Smooth muscle cell (in vitro differentiated cells): ENCODE results near the gene TRABD2B. TPM values are rescaled to one million over a fixed set of nuclear protein-coding genes. Genes with fewer than 3 reads are reported as not detected.

Experiments used
- DNase-seq: peaks from one replicate; lab custom pipeline; 2025; ENCODE audit not compliant: unreplicated experiment; lab: John Stamatoyannopoulos, UW
- H2AFZ ChIP-seq: fragments of 200-600 bp; sonication (generic); 2 replicates; pipeline ENCODE4 v1.6.0; 2016; ENCODE audit warnings: antibody characterized with exemption, low read depth, mild to moderate bottlenecking
- H3F3A ChIP-seq: fragments of 200-600 bp; sonication (generic); 2 replicates; pipeline ENCODE4 v1.6.0; 2017; ENCODE audit warnings: antibody characterized with exemption, low read depth
- H3K27ac ChIP-seq: fragments of 200-600 bp; sonication (generic); 2 replicates; pipeline ENCODE4 v1.5.1; 2016; ENCODE audit warnings: low read depth, mild to moderate bottlenecking
- H3K27me3 ChIP-seq: fragments of 200-600 bp; sonication (generic); 2 replicates; pipeline ENCODE4 v1.6.1; 2016; ENCODE audit warnings: low read depth, mild to moderate bottlenecking
- H3K36me3 ChIP-seq: fragments of 200-600 bp; sonication (generic); 2 replicates; pipeline ENCODE4 v1.5.1; 2016; ENCODE audit warnings: low read depth
- H3K4me1 ChIP-seq: fragments of 200-600 bp; sonication (generic); 2 replicates; pipeline ENCODE4 v1.5.1; 2016; ENCODE audit warnings: low read depth
- H3K4me2 ChIP-seq: fragments of 200-600 bp; sonication (generic); 2 replicates; pipeline ENCODE4 v1.6.0; 2016; ENCODE audit warnings: mild to moderate bottlenecking
- H3K4me3 ChIP-seq: fragments of 200-600 bp; sonication (generic); 2 replicates; pipeline ENCODE4 v1.5.1; 2016; ENCODE audit warnings: mild to moderate bottlenecking
- H3K79me2 ChIP-seq: fragments of 200-600 bp; sonication (generic); 2 replicates; pipeline ENCODE4 v1.6.0; 2016; ENCODE audit warnings: low read depth, mild to moderate bottlenecking
- H3K9ac ChIP-seq: fragments of 200-600 bp; sonication (generic); 2 replicates; pipeline ENCODE4 v1.6.0; 2016; ENCODE audit warnings: low read depth
- H3K9me3 ChIP-seq: fragments of 200-600 bp; sonication (generic); replicated peaks from 2 replicates; pipeline ENCODE4 v1.5.1; 2016; ENCODE audit warnings: low read depth
- H4K20me1 ChIP-seq: fragments of 200-600 bp; sonication (generic); 2 replicates; pipeline ENCODE4 v1.6.0; 2016; ENCODE audit warnings: low read depth
- CTCF ChIP-seq: fragments of 200-600 bp; sonication (generic); IDR thresholded peaks from 2 replicates; pipeline ENCODE4 v1.5.1; 2017; ENCODE audit warnings: borderline replicate concordance, mild to moderate bottlenecking, antibody characterized with exemption; ENCODE audit not compliant: insufficient read depth, poor library complexity, severe bottlenecking
- WGBS: methylation state at CpG from one replicate; pipeline ENCODE4 v1.1.7; 2016; ENCODE audit warnings: low lambda C conversion rate; 5-methylcytosine and 5-hydroxymethylcytosine counted together
- polyA plus RNA-seq: library from polyadenylated mRNA; unstranded; fragments of >200 nt; fragmentation: Nextera tagmentation; extraction: Ambion mirVana; gene quantifications from 2 replicates; pipeline ENCODE4 v1.2.1, GENCODE V29; 2016
- total RNA-seq: library from RNA; depleted of rRNA; stranded (reverse); fragments of >200 nt; gene quantifications from 2 replicates; pipeline ENCODE4 v1.2.3, GENCODE V29; 2014

Gene TRABD2B
- total and polyA plus RNA-seq, 2 experiments from 2014 or later, result 0.94 to 4.9 TPM

GRCh38 chr1:47875036-47875435, 122.1 kb downstream of the TRABD2B start:
- Histone ChIP-seq H3K9ac (no peak overlapping the region), H3K27me3 (no peaks in the 10 kb centered on the region), H4K20me1 (peaks cover 93% of the 10 kb centered on the region), H3F3A (peaks cover 6% of the 10 kb centered on the region), H3K4me1 (peaks cover 4% of the 10 kb centered on the region), H3K36me3 (no peaks in the 10 kb centered on the region), H3K4me2 (peak overlapping the region; percentile 8), H3K79me2 (no peaks in the 10 kb centered on the region), H3K9me3 (no peaks in the 10 kb centered on the region), H2AFZ (no peak overlapping the region), H3K27ac (no peak overlapping the region), H3K4me3 (no peak overlapping the region)
- TF ChIP-seq CTCF, result no peak
- no peak for DNase-seq
- WGBS, result 74% methylated on average over 6 of the region's 6 CpGs

GRCh38 chr1:47873337-47873736, 123.8 kb downstream of the TRABD2B start:
- no peaks in the 10 kb centered on the region for H3K36me3 ChIP-seq
- no peak overlapping the region for H3K27ac ChIP-seq
- no peaks in the 10 kb centered on the region for H3K27me3 ChIP-seq
- no peak overlapping the region for H2AFZ ChIP-seq
- no peak for DNase-seq
- H3K9me3 ChIP-seq, result no peaks in the 10 kb centered on the region
- no peak overlapping the region for H3K9ac ChIP-seq
- no peak overlapping the region for H3K4me3 ChIP-seq
- TF ChIP-seq CTCF, result no peak
- no peak overlapping the region for H3K4me2 ChIP-seq
- peaks cover 6% of the 10 kb centered on the region for H3F3A ChIP-seq
- peaks cover 91% of the 10 kb centered on the region for H4K20me1 ChIP-seq
- H3K4me1 ChIP-seq, result peaks cover 4% of the 10 kb centered on the region
- 81% methylated on average over 6 of the region's 6 CpGs for whole genome bisulfite sequencing
- no peaks in the 10 kb centered on the region for H3K79me2 ChIP-seq

- Histone ChIP-seq H2AFZ (no peak overlapping the region), H3K9me3 (no peaks in the 10 kb centered on the region), H3K4me1 (peaks cover 4% of the 10 kb centered on the region), H3K79me2 (no peaks in the 10 kb centered on the region), H3K4me3 (no peak overlapping the region), H3F3A (peaks cover 6% of the 10 kb centered on the region), H3K4me2 (no peak overlapping the region), H3K27ac (no peak overlapping the region), H3K9ac (no peak overlapping the region), H3K27me3 (no peaks in the 10 kb centered on the region), H3K36me3 (no peaks in the 10 kb centered on the region), H4K20me1 (peaks cover 91% of the 10 kb centered on the region)
- no peak for TF ChIP-seq CTCF
- WGBS, result 94% methylated on average over 3 of the region's 3 CpGs
- DNase-seq, result no peak
These were observed 124.3 kb downstream of the TRABD2B start for GRCh38 chr1:47872886-47873285.

- Histone ChIP-seq H3F3A (peaks cover 6% of the 10 kb centered on the region), H3K9ac (no peak overlapping the region), H2AFZ (no peak overlapping the region), H4K20me1 (peaks cover 91% of the 10 kb centered on the region), H3K4me1 (peaks cover 4% of the 10 kb centered on the region), H3K9me3 (no peaks in the 10 kb centered on the region), H3K36me3 (no peaks in the 10 kb centered on the region), H3K4me3 (no peak overlapping the region), H3K27ac (no peak overlapping the region), H3K79me2 (no peaks in the 10 kb centered on the region), H3K4me2 (no peak overlapping the region), H3K27me3 (no peaks in the 10 kb centered on the region)
- 74% methylated on average over 2 of the region's 2 CpGs for WGBS
- no peak for TF ChIP-seq CTCF
- no peak for DNase-seq
These were observed 125.3 kb downstream of the TRABD2B start for GRCh38 chr1:47871799-47872353.
